Astrocyte of the spinal cord (primary cell): ENCODE results near the gene PSMB3.
"Not testable (repeated sequence)": the region's sequence is repeated elsewhere in the genome, so short reads cannot be mapped to it uniquely, and the experiment has no call there.

Experiments
- DNase-seq: peaks from one replicate; pipeline ENCODE4 v3.0.0; 2011; ENCODE audit warnings: low read depth, low spot score
- H3K4me3 ChIP-seq: 2 replicates; pipeline ENCODE4 v1.5.1; 2011; ENCODE audit warnings: low read depth, mild to moderate bottlenecking, low read length, moderate library complexity
- in situ Hi-C: cut with HindIII; loops from 2 replicates; pipeline ENCODE4 v1.10.0; 2017; ENCODE audit warnings: low sequenced_read_pairs
- TF ChIP-seq, protein P1 (sequence below): IDR thresholded peaks from 2 replicates; pipeline ENCODE4 v1.5.1; 2012; ENCODE audit warnings: low read depth, mild to moderate bottlenecking, low read length, inconsistent platforms

PSMB3 gene

DNA sequence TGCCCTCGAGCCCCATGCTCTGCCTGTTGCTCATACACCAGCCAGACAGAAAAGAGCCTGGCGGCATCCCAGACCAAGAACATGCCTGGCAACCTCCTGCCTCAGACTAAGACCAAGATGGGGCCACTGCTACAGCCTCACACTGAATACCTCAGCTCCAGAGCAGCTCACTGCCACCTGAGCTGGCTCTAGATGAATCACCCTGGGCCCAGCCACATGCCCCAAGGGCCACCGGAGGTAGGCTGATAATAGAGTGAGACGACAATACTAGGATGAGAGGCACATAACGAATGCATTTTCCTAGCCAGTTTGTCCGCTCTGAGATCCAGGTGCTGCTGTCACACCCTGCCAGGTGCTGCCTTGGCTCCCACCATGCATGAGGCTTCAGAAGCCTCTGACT is 33.8 kb downstream of the PSMB3 start:
- in situ Hi-C loops, result no loop called here
- TF ChIP-seq, protein P1, sequence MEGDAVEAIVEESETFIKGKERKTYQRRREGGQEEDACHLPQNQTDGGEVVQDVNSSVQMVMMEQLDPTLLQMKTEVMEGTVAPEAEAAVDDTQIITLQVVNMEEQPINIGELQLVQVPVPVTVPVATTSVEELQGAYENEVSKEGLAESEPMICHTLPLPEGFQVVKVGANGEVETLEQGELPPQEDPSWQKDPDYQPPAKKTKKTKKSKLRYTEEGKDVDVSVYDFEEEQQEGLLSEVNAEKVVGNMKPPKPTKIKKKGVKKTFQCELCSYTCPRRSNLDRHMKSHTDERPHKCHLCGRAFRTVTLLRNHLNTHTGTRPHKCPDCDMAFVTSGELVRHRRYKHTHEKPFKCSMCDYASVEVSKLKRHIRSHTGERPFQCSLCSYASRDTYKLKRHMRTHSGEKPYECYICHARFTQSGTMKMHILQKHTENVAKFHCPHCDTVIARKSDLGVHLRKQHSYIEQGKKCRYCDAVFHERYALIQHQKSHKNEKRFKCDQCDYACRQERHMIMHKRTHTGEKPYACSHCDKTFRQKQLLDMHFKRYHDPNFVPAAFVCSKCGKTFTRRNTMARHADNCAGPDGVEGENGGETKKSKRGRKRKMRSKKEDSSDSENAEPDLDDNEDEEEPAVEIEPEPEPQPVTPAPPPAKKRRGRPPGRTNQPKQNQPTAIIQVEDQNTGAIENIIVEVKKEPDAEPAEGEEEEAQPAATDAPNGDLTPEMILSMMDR, result no peak
- H3K4me3 ChIP-seq, result no peak overlapping the region
- no peak for DNase-seq

- DNase-seq, in situ Hi-C loops, H3K4me3 ChIP-seq: not testable (repeated sequence)
Measured at GRCh38 chr17:38787999-38788398, 35.5 kb downstream of the PSMB3 start.

DNA sequence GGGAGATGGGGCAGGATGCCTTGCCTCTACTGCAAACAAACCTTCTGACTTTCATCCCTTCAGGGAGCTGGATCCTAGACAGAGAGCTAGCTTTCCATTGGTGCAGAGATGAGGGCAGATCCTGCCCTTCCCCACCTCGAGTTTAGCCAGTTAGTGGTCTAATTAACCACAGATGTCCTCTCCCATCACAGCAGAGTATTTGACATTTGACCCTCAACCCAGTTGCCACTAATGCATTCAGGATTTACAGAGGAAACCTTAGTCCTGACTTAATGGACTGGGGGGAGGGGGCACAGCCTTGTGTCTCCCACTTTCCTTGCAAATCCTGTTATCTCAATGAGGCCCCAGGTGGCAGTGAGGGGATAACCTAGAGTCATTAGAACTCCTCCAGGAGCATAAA is 36.6 kb downstream of the PSMB3 start:
- TF ChIP-seq, protein P1, result no peak
- no peak overlapping the region for H3K4me3 ChIP-seq
- in situ Hi-C loops, result no loop called here
- DNase-seq, result no peak

- in situ Hi-C loops, H3K4me3 ChIP-seq, DNase-seq: not testable (repeated sequence)
Measured at GRCh38 chr17:38790148-38790707, 37.7 kb downstream of the PSMB3 start.

GRCh38 chr17:38791162-38791561 is 38.6 kb downstream of the PSMB3 start:
- TF ChIP-seq, protein P1, result no peak
- no peak overlapping the region for H3K4me3 ChIP-seq
- in situ Hi-C loops, result no loop called here
- DNase-seq, result no peak

DNA sequence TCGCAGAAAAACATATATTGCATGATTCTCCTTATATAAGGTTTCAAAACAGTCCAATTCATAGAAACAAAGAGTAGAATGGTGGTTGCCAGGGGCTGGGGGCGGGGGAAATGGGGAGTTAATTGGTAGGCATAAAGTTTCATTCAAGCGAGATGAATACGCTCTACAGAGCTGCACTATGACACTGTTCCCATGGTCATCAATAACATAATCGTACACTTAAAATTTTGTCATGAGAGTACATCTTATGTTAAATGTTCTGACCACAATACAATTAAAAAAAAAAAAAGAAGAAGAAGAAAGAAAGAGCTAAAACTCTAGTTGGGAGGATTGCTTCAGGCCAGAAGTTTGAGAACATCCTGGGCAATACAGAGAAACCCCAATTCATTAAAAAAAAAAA is 41.7 kb downstream of the PSMB3 start:
- TF ChIP-seq, protein P1, result no peak
- no peak overlapping the region for H3K4me3 ChIP-seq
- no peak for DNase-seq
- in situ Hi-C loops, result no loop called here

- TF ChIP-seq, protein P1, result no peak
- DNase-seq, result no peak
- in situ Hi-C loops, result no loop called here
Measured at GRCh38 chr17:38796451-38797157, 44.1 kb downstream of the PSMB3 start.

More at GRCh38 chr17:38796451-38797157, 44.1 kb downstream of the PSMB3 start:
- no peak overlapping the region for H3K4me3 ChIP-seq
